Tibial artery (tissue), 4 donors: ENCODE data around the gene ZFPM1.

Experiments
- DNase-seq, 2 donors: peaks; one replicate each; pipeline ENCODE4 v3.0.0-alpha.2; 2019
- H3K27ac ChIP-seq, 2 donors: fragments of 200-600 bp; sonication (generic) in 1 of 2; 1 replicate in 1 of 2; 2 replicates in 1 of 2; pipeline ENCODE4 v1.5.1; 2018 to 2019; ENCODE audit warnings: mild to moderate bottlenecking in 1 of 2
- H3K27me3 ChIP-seq, 2 donors: fragments of 200-600 bp; sonication (generic) in 1 of 2; one replicate each; pipeline versions ENCODE4 v1.5.1 to v1.6.0; 2016 to 2019
- H3K36me3 ChIP-seq, 3 donors: fragments of 200-600 bp; sonication (generic) in 2 of 3; one replicate each; pipeline ENCODE4 v1.5.1; 2016 to 2019; ENCODE audit warnings: mild to moderate bottlenecking in 2 of 3
- H3K4me1 ChIP-seq, 4 donors: fragments of 200-600 bp; sonication (generic) in 2 of 4; 1 replicate in 3 of 4; 2 replicates in 1 of 4; pipeline ENCODE4 v1.5.1; 2016 to 2019
- H3K4me3 ChIP-seq, 2 donors: fragments of 200-600 bp; sonication (generic) in 1 of 2; 1 replicate in 1 of 2; 2 replicates in 1 of 2; pipeline ENCODE4 v1.5.1; 2018 to 2019; ENCODE audit warnings: mild to moderate bottlenecking in 2 of 2
- H3K9me3 ChIP-seq, 3 donors: fragments of 200-600 bp; sonication (generic) in 1 of 3; one replicate each; pipeline ENCODE4 v1.5.1; 2016 to 2019
- CTCF ChIP-seq, 2 experiments: fragments of 200-600 bp in 1 of 2; fragments of 450-650 bp in 1 of 2; IDR thresholded peaks; one replicate each; pipeline ENCODE4 v1.5.1; 2017 to 2019; ENCODE audit warnings: antibody characterized with exemption in 2 of 2, mild to moderate bottlenecking in 1 of 2, moderate library complexity in 1 of 2
- intact Hi-C: fragments of 100-400 bp; cut with DNase I; formaldehyde crosslinking; loops from one replicate; pipeline ENCODE4 v1.15.0; 2023; ENCODE audit warnings: low total_unique reads

ZFPM1 gene

GRCh38 chr16:88549671-88550245, 96.7 kb downstream of the ZFPM1 start:
- TF ChIP-seq CTCF (IDR thresholded peaks at IDR 0.05), result no peak
- peaks cover 0 to 68% of the 10 kb centered on the region in 2 donors for H3K27me3 ChIP-seq
- DNase-seq, result no peak
- no peaks in the 10 kb centered on the region for H3K9me3 ChIP-seq
- H3K27ac ChIP-seq, result no peak overlapping the region
- intact Hi-C loops, result no loop called here
- H3K4me1 ChIP-seq, result no peaks in the 10 kb centered on the region
- H3K4me3 ChIP-seq, result no peak overlapping the region
- H3K36me3 ChIP-seq, result no peaks in the 10 kb centered on the region

GRCh38 chr16:88550246-88550661, 97.2 kb downstream of the ZFPM1 start:
- no peak for DNase-seq
- H3K27me3 ChIP-seq, result peaks cover 0 to 68% of the 10 kb centered on the region in 2 donors
- intact Hi-C loops, result no loop called here
- no peaks in the 10 kb centered on the region for H3K9me3 ChIP-seq
- TF ChIP-seq CTCF (IDR thresholded peaks at IDR 0.05), result no peak
- no peak overlapping the region for H3K4me3 ChIP-seq
- no peaks in the 10 kb centered on the region for H3K36me3 ChIP-seq
- no peak overlapping the region for H3K27ac ChIP-seq
- H3K4me1 ChIP-seq, result no peaks in the 10 kb centered on the region

GRCh38 chr16:88552166-88552565, 99.1 kb downstream of the ZFPM1 start:
- Histone ChIP-seq H3K4me1 (no peaks in the 10 kb centered on the region), H3K4me3 (no peak overlapping the region), H3K27ac (no peak overlapping the region), H3K9me3 (no peaks in the 10 kb centered on the region), H3K36me3 (no peaks in the 10 kb centered on the region), H3K27me3 (peaks cover 0 to 74% of the 10 kb centered on the region in 2 donors)
- TF ChIP-seq CTCF (IDR thresholded peaks at IDR 0.05), result no peak
- no peak for DNase-seq
- intact Hi-C loops, result no loop called here

GRCh38 chr16:88552815-88553214, 99.7 kb downstream of the ZFPM1 start:
- Histone ChIP-seq H3K9me3 (no peaks in the 10 kb centered on the region), H3K4me1 (no peaks in the 10 kb centered on the region), H3K27me3 (peaks cover 0 to 80% of the 10 kb centered on the region in 2 donors), H3K36me3 (no peaks in the 10 kb centered on the region), H3K4me3 (no peak overlapping the region), H3K27ac (no peak overlapping the region)
- TF ChIP-seq CTCF (IDR thresholded peaks at IDR 0.05), result no peak
- DNase-seq, result no peak
- intact Hi-C loops, result no loop called here

GRCh38 chr16:88553739-88554138, 100.7 kb downstream of the ZFPM1 start:
- no peaks in the 10 kb centered on the region for H3K4me1 ChIP-seq
- TF ChIP-seq CTCF (IDR thresholded peaks at IDR 0.05), result no peak
- intact Hi-C loops, result no loop called here
- H3K36me3 ChIP-seq, result no peaks in the 10 kb centered on the region
- no peaks in the 10 kb centered on the region for H3K9me3 ChIP-seq
- DNase-seq, result no peak
- H3K4me3 ChIP-seq, result no peak overlapping the region
- H3K27me3 ChIP-seq, result peaks cover 0 to 80% of the 10 kb centered on the region in 2 donors
- H3K27ac ChIP-seq, result no peak overlapping the region
